ENCODE data around the gene NSUN7. TPM values are rescaled to one million over a fixed set of nuclear protein-coding genes. Genes with fewer than 3 reads are reported as not detected.

The NSUN7 gene
- total RNA-seq, 1 donor from 2014 or later: 0.07 TPM

DNA sequence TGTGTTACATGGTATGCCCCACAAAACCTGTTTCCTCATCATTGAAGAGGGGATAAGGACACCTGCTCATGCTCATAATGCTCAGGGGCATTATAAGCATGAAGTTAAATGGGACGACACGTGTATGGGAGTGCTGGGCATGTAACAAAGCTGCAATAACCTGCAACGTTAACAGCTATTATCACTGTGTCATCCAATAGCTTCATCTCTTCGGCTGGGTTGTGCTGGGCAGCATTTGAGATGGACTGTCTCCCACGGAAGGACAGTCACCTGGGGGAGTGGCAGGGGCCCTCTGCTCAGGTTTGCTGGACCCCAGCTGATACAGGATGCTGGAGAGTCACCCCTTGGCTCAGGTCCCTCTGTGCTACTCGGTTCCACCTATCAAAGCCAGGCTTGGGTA lies 94.5 kb downstream of the NSUN7 start:
- DNase-seq (ENCODE audit: low read depth, low spot score): no peak

DNA sequence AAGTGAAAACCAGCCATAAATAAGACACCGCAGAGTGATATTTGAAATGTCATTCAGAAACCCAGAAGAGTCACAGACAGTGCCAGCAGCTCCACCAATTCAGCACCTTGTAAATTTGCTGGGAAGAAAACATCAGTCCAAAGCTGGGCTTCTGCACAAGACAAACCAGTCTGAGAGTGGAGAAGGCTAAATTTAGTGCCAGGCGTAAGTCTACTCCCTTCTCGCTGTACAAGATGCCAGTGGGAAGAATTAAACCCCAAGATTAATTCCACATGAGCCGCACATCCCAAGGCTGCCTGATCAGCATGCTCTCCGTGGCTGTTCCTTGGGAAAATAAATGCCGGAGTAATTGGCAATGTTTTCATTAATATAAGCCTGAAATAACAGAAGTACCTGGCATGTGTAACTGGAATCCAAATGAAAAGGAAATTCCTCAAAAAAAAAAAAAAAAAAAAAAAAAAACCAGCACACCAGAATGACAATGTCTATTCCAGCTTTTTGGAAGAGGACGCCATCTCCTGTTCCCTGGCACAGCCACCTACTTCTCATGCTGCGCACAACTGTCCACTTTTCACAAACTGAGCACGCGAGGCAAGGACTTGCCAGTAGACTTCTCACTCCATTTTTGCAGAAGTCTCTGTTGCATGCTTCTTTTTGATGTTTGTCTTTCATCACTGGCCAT lies 95.5 kb downstream of the NSUN7 start:
- no peak for DNase-seq (ENCODE audit: low read depth, low spot score)

DNA sequence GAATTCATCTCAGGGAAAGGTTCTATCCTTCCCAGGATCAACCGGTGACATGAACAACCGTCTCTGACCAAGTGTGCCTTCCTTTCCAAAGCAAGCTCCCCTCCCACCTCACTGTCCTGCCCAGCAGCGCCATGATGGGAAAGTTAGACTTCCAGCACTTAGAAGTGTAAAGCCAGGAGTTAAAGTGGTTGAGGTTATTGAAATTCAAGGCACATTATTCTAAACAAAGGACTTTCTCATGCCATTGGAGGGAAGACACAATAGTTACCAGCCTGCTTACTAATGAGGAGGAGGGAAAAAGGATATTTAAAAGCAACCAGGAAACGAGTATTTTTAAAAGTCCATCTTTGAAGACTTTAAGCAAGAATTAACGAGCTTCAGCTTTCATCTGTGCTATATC lies 96.8 kb downstream of the NSUN7 start:
- no peak for DNase-seq (ENCODE audit: low read depth, low spot score)

DNA sequence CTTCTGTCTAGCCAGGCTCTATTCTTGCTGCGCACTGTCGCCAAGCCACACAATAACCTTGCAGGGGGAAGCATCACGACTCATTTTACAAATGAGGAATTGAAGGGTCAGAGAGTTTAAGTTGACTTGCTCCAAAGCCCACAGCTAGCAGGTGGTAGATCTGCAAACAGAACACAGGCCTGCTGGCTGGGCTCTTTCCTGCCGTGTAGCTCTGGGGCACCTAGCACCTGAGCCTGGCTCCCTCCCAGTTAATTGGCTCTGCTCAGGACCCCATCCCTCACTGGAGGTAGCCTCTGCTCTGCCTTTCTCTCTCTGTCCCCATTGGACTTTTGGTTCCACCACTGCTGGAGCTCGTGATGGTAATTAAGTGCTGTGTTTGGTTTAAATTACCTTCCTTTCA lies 98.5 kb downstream of the NSUN7 start:
- no peak for DNase-seq (ENCODE audit: low read depth, low spot score)

DNA sequence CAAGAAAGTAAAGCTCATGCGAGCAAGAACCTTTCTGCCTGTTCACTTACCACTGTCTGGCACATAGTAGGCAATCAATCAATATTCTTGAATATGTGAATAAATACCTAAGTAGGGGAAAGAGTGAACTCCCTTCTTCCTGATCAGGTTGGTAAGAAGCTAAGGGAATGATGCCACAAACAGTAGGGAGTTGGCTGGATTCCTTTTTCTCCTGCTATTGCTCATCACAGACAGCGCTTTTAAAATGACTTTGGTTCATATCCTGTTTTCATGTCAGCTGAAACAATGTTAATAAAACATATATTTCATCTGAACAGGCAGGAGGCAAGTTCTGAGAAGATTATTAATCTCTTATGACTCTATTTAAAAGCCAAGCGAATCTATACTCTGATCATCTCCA lies 99.2 kb downstream of the NSUN7 start:
- no peak for DNase-seq (ENCODE audit: low read depth, low spot score)

DNA sequence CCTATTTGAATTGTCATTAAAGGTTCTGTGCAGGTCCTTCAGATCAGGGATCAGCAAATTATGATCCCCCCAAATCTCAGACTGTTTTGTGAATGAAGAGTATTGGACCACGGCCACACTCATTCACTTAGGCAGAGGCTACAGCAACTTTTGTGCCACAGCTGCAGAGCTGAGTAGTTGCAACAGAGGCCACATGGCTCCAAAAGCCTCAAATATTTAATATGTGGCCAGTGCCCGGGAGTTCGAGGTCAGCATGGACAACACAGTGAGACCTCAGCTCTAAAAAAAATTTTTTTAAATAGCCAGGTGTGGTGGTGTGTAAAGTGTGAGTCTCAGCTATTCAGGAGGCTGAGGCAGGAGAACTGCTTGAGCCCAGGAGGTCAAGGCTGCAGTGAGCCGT lies 100.7 kb downstream of the NSUN7 start:
- DNase-seq (ENCODE audit: low read depth, low spot score): no peak

DNA sequence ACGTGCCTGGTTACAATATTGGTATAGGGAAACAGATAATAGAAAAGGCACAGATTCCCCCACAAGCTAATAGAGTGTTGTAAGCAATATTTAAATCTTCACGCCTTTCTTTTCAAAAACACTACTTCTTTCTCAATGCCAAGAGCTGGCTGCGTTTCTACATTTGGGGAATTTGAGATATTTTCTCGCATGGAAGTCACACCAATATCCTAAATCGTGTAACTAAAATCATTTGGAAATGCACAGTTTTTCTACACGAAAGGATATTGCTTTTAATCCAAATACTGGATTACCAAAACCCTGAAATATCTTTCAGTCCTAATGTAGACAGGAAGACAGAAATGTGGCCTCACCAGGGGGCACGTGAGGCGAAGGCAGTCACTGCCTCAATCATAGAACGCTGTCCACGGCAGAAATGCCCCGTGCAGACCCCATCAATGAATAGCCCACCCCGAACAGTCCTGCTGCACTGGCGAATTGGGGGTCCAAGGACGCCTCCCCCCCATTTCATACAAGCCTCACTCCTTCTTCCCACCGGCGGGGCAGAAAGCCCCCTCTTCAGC lies 106.6 kb downstream of the NSUN7 start:
- DNase-seq (ENCODE audit: low read depth, low spot score): no peak

DNA sequence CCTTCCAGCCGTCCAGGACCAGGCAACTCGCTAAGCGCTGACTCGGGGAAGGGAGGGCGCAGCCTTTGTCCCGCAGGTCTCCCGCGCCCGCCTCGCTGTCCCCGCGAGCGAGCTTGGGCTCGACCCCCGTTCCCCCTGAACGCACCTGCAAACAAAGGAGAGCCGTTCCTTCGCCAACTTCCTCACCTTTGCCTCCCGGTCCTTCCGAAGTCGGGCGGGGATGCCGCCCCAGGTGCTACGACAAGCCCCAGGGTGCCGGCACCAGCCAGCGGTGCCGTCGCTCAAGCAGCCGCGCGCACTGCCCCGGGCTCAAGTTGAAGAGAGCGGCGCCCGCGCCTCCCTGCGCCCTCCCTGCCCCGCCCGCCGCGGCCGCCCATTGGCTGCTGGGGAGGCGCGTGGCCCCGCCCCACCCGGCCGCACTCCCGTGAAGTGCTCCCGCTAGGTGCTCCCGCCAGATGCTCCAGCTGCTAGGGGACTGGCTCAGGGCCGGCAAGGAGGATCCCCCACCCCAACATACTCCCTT lies 107.1 kb downstream of the NSUN7 start:
- no peak for DNase-seq (ENCODE audit: low read depth, low spot score)

DNA sequence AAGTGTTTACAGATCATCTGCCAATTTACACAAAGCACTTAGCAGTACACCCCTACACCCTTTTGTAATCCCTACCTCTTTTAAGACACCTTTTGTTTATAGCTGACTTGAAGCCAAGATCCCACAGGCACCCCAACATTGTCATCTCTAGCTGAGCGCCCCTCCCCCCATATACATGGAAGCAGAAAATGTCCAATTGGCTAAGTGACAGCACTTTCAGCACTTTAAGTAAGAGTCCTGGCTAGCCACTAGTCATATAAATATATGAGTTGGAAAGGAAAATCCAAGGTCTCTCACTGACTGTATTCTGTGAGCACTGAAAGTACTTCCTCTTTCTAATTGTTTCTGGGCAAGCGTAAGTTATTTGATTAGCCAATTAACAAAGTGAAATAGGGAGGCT lies 108.2 kb downstream of the NSUN7 start:
- no peak for DNase-seq (ENCODE audit: low read depth, low spot score)

DNA sequence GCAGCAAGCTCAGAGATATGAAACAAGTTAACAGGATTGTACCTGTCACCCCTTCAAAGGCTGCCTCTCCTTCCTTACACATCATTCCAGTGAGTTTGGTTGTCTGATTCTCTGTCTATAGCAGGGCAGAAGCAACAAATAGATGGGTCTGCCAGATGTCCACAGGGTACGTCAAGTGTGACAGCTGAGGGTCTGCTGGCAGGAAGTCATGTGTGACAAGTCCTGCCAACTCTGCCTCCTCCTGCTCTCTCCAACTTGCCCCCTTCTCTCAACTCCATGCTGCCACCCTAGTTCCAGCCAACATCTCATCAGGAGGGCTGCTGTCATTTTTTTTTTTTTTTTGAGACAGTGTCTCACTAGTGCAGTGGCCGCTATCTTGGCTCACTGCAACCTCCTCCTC lies 109.2 kb downstream of the NSUN7 start:
- no peak for DNase-seq (ENCODE audit: low read depth, low spot score)

Other genes starting within 250 kb of the NSUN7 start
- 0.18 and 0.20 TPM in 2 replicates for gene RBM47, start 120.1 kb upstream of the NSUN7 start, total RNA-seq